H1 (cell line): ENCODE measurements around the gene SIX5. TPM values are rescaled to one million over a fixed set of nuclear protein-coding genes. Genes with fewer than 3 reads are reported as not detected.

ENCODE experiments used
- CTCF ChIA-PET: fragments of 300-600 bp; sonication (Branson Sonifier 250); formaldehyde crosslinking; loops from one replicate; lab custom pipeline; 2021; ENCODE audit not compliant: partially characterized antibody; lab: Charles Lee
- POLR2A ChIA-PET: fragments of 300-600 bp; sonication (Branson Sonifier 250); formaldehyde crosslinking; loops from one replicate; lab custom pipeline; 2021; ENCODE audit warnings: inconsistent platforms; ENCODE audit not compliant: partially characterized antibody; lab: Charles Lee
- DNase-seq, 2 experiments: peaks; one replicate each; pipeline versions ENCODE4 v3.0.0 to v3.0.0-alpha.2; 2010 to 2022; ENCODE audit warnings: low spot score in 2 of 2, low read depth in 1 of 2, mixed read lengths in 1 of 2
- FAIRE-seq: peaks from 2 replicates; lab custom pipeline; 2011; peaks lifted over from hg19 to GRCh38; lab: Jason Lieb, UNC
- H2AFZ ChIP-seq: 2 replicates; pipeline ENCODE4 v1.8.1; 2012; ENCODE audit warnings: low read length, inconsistent platforms
- H2AK5ac ChIP-seq: 2 replicates; pipeline ENCODE4 v1.6.1; 2013; ENCODE audit warnings: low read depth, low read length
- H2BK120ac ChIP-seq: replicated peaks from 2 replicates; pipeline ENCODE3; 2013; ENCODE audit warnings: low read depth, low read length, inconsistent platforms
- H2BK12ac ChIP-seq: 2 replicates; pipeline ENCODE4 v1.6.1; 2013; ENCODE audit warnings: low read depth, low read length
- H2BK15ac ChIP-seq: 2 replicates; pipeline ENCODE4 v1.6.1; 2013; ENCODE audit warnings: low read length
- H2BK20ac ChIP-seq: 2 replicates; pipeline ENCODE4 v1.6.1; 2013; ENCODE audit warnings: low read length
- H2BK5ac ChIP-seq: 2 replicates; pipeline ENCODE4 v1.6.1; 2013; ENCODE audit warnings: low read depth, low read length
- H3K14ac ChIP-seq: 2 replicates; pipeline ENCODE4 v1.6.1; 2013; ENCODE audit warnings: inconsistent platforms; ENCODE audit not compliant: insufficient read length
- H3K18ac ChIP-seq: 2 replicates; pipeline ENCODE4 v1.6.1; 2013; ENCODE audit warnings: low read length; ENCODE audit errors: extremely low read depth
- H3K23ac ChIP-seq: 2 replicates; pipeline ENCODE4 v1.6.1; 2013; ENCODE audit warnings: inconsistent platforms; ENCODE audit not compliant: insufficient read length
- H3K23me2 ChIP-seq: 2 replicates; pipeline ENCODE4 v1.6.1; 2013; ENCODE audit warnings: low read depth, low read length
- H3K27ac ChIP-seq: 2 replicates; pipeline ENCODE4 v1.6.1; 2011; ENCODE audit warnings: low read depth, low read length, inconsistent platforms
- H3K27me3 ChIP-seq, 4 experiments: replicated peaks in 1 of 4; 1 replicate in 1 of 4; 2 replicates in 3 of 4; pipeline versions ENCODE4 v1.6.1 to v1.8.1; 2011 to 2013; ENCODE audit warnings: low read length in 3 of 4, mild to moderate bottlenecking in 3 of 4, inconsistent platforms in 2 of 4, mixed read lengths in 2 of 4, moderate library complexity in 1 of 4; ENCODE audit not compliant: control insufficient read depth in 3 of 4, insufficient read depth in 3 of 4; ENCODE audit errors: extremely low read depth in 1 of 4
- H3K36me3 ChIP-seq, 4 experiments: 2 replicates each; pipeline versions ENCODE4 v1.6.1 to v1.8.1; 2011 to 2013; ENCODE audit warnings: mild to moderate bottlenecking in 4 of 4, low read length in 3 of 4, moderate library complexity in 2 of 4, control low read depth in 1 of 4, inconsistent platforms in 1 of 4; ENCODE audit not compliant: insufficient read depth in 4 of 4, control insufficient read depth in 2 of 4
- H3K4ac ChIP-seq: replicated peaks from 2 replicates; pipeline ENCODE3; 2013; ENCODE audit warnings: low read length, low read depth, mixed read lengths, inconsistent platforms; ENCODE audit not compliant: insufficient read length
- H3K4me1 ChIP-seq, 4 experiments: replicated peaks in 1 of 4; 1 replicate in 1 of 4; 2 replicates in 3 of 4; pipeline versions ENCODE4 v1.6.1 to v1.8.1; 2011 to 2013; ENCODE audit warnings: low read length in 3 of 4, inconsistent platforms in 2 of 4, mixed read lengths in 1 of 4; ENCODE audit not compliant: insufficient read depth in 4 of 4, control insufficient read depth in 3 of 4
- H3K4me2 ChIP-seq, 2 experiments: 2 replicates each; pipeline versions ENCODE4 v1.6.1 to v1.8.1; 2011 to 2013; ENCODE audit warnings: low read depth in 2 of 2, low read length in 2 of 2, control low read depth in 1 of 2, inconsistent platforms in 1 of 2, mild to moderate bottlenecking in 1 of 2; ENCODE audit not compliant: insufficient read depth in 1 of 2
- H3K4me3 ChIP-seq, 4 experiments: fragments of 200-600, 300-600 bp in 1 of 4; sonication (generic), shearing (Covaris generic), sonication (Bioruptor Twin) in 1 of 4; 2 replicates each; pipeline versions ENCODE4 v1.5.1 to v1.8.1; 2011 to 2016; ENCODE audit warnings: low read length in 4 of 4, low read depth in 3 of 4, control low read depth in 2 of 4, inconsistent platforms in 2 of 4, mild to moderate bottlenecking in 2 of 4, mixed read lengths in 1 of 4, moderate library complexity in 1 of 4; ENCODE audit not compliant: insufficient read depth in 2 of 4; ENCODE audit errors: extremely low read depth in 1 of 4
- H3K56ac ChIP-seq: replicated peaks from 2 replicates; pipeline ENCODE3; 2013; ENCODE audit warnings: low read depth, mild to moderate bottlenecking, mixed read lengths, low read length, inconsistent platforms; ENCODE audit not compliant: insufficient read length
- H3K79me1 ChIP-seq: 2 replicates; pipeline ENCODE4 v1.6.1; 2013; ENCODE audit warnings: low read depth, low read length, control low read depth
- H3K79me2 ChIP-seq, 2 experiments: 2 replicates each; pipeline versions ENCODE4 v1.6.1 to v1.8.1; 2012 to 2013; ENCODE audit warnings: low read length in 2 of 2, mild to moderate bottlenecking in 2 of 2, inconsistent platforms in 1 of 2; ENCODE audit not compliant: insufficient read depth in 2 of 2, control insufficient read depth in 1 of 2
- H3K9ac ChIP-seq, 4 experiments: replicated peaks in 1 of 4; 1 replicate in 1 of 4; 2 replicates in 3 of 4; pipeline versions ENCODE4 v1.6.1 to v1.8.1; 2011 to 2013; ENCODE audit warnings: low read depth in 3 of 4, low read length in 3 of 4, control low read depth in 2 of 4, mild to moderate bottlenecking in 2 of 4, moderate library complexity in 2 of 4, inconsistent platforms in 1 of 4; ENCODE audit errors: extremely low read depth in 1 of 4
- H3K9me3 ChIP-seq, 2 experiments: 2 replicates each; pipeline versions ENCODE4 v1.6.1 to v1.8.1; 2012 to 2013; ENCODE audit warnings: mild to moderate bottlenecking in 2 of 2, moderate library complexity in 2 of 2, control low read depth in 1 of 2, inconsistent platforms in 1 of 2, low read depth in 1 of 2, low read length in 1 of 2, mixed read lengths in 1 of 2; ENCODE audit not compliant: insufficient read depth in 2 of 2
- H4K20me1 ChIP-seq, 2 experiments: replicated peaks in 1 of 2; 2 replicates each; pipeline versions ENCODE3 to v1.8.1; 2011 to 2013; ENCODE audit warnings: inconsistent platforms in 2 of 2, low read length in 2 of 2, mild to moderate bottlenecking in 1 of 2; ENCODE audit not compliant: insufficient read depth in 2 of 2, control insufficient read depth in 1 of 2
- H4K5ac ChIP-seq: 2 replicates; pipeline ENCODE4 v1.6.1; 2013; ENCODE audit warnings: low read length, low read depth, mixed read lengths, inconsistent platforms; ENCODE audit not compliant: insufficient read length
- H4K8ac ChIP-seq: 2 replicates; pipeline ENCODE4 v1.8.0; 2013; ENCODE audit warnings: mild to moderate bottlenecking, moderate library complexity, low read length, inconsistent platforms; ENCODE audit not compliant: insufficient read depth; ENCODE audit errors: extremely low read depth
- H4K91ac ChIP-seq: replicated peaks from 2 replicates; pipeline ENCODE3; 2013; ENCODE audit warnings: low read length, mixed read lengths, inconsistent platforms; ENCODE audit not compliant: insufficient read length
- CHD1 ChIP-seq: IDR thresholded peaks from 2 replicates; pipeline ENCODE4 v1.6.1; 2012; ENCODE audit warnings: low read depth, low read length, improper control_type of control experiment
- HDAC2 ChIP-seq, 2 experiments: fragments of 300-600 bp in 1 of 2; sonication (generic) in 1 of 2; IDR thresholded peaks; 2 replicates each; pipeline ENCODE4 v1.6.1; 2011 to 2012; ENCODE audit warnings: low read depth in 2 of 2, low read length in 2 of 2, mild to moderate bottlenecking in 2 of 2, moderate library complexity in 2 of 2, borderline replicate concordance in 1 of 2, inconsistent platforms in 1 of 2
- RAD21 ChIP-seq, 2 experiments: IDR thresholded peaks in 1 of 2; conservative IDR thresholded peaks in 1 of 2; 2 replicates each; pipeline ENCODE4 v1.6.1; 2011; ENCODE audit warnings: low read depth in 2 of 2, low read length in 2 of 2, improper control_type of control experiment in 1 of 2, inconsistent platforms in 1 of 2, mild to moderate bottlenecking in 1 of 2, moderate library complexity in 1 of 2
- TEAD4 ChIP-seq: IDR thresholded peaks from 2 replicates; pipeline ENCODE4 v1.6.1; 2012; ENCODE audit warnings: low read depth, low read length, inconsistent platforms, mixed read lengths
- WGBS, 2 experiments: shearing (Covaris generic) in 1 of 2; methylation state at CpG; one replicate each; pipeline versions ENCODE4 v1.1.6 to v1.1.7; 2013 to 2015; ENCODE audit warnings: low lambda C conversion rate in 2 of 2, mixed read lengths in 2 of 2, inconsistent platforms in 1 of 2, low coverage in 1 of 2, missing lambda C conversion rate in 1 of 2; ENCODE audit not compliant: insufficient replicate concordance in 2 of 2, insufficient coverage in 1 of 2, insufficient read length in 1 of 2; ENCODE audit errors: extremely low coverage in 1 of 2, missing lambda C conversion rate in 1 of 2; 5-methylcytosine and 5-hydroxymethylcytosine counted together
- polyA plus RNA-seq, 7 experiments: library from polyadenylated mRNA; depleted of rRNA in 3 of 7; stranded (reverse) in 5 of 7; unstranded in 2 of 7; fragments of >200 nt in 5 of 7; fragments of 200-250 nt in 2 of 7; gene quantifications; 1 replicate in 5 of 7; 2 replicates in 1 of 7; 4 replicates in 1 of 7; pipeline versions ENCODE4 v1.2.1 to v1.2.3, GENCODE V29; 2011 to 2013; ENCODE audit warnings: missing spikeins in 2 of 7, mixed read lengths in 2 of 7
- total RNA-seq: library from RNA; stranded (reverse); fragmentation: NEBNext Ultra II Directional; extraction: Animal tissue kit (Norgen Biotek cat#: 25700); gene quantifications from 2 replicates; pipeline ENCODE4 v1.2.1, GENCODE V29; 2021
- TF ChIP-seq, protein P1 (sequence below), 3 experiments: IDR thresholded peaks; 1 replicate in 2 of 3; 2 replicates in 1 of 3; pipeline versions ENCODE4 v1.5.1 to v1.6.1; 2011; ENCODE audit warnings: low read length in 3 of 3, mild to moderate bottlenecking in 3 of 3, inconsistent platforms in 2 of 3, low read depth in 1 of 3, moderate library complexity in 1 of 3; ENCODE audit not compliant: insufficient read depth in 1 of 3; ENCODE audit errors: control extremely low read depth in 1 of 3

The SIX5 gene
- total and polyA plus RNA-seq, 2 of the 8 experiments (the other 6 are each of a cell fraction or from before 2014, with no cell fraction given): 20.9 to 24.2 TPM

- Histone ChIP-seq H3K9ac (no peak overlapping the region), H3K79me2 (no peaks in the 10 kb centered on the region), H4K91ac (no peak overlapping the region), H3K4me1 (peaks cover 0 to 4% (median 2%) of the 10 kb centered on the region in 4 experiments; a peak in 4 of 7 replicates), H3K27ac (no peak overlapping the region), H2BK120ac (no peak overlapping the region), H2BK12ac (no peak overlapping the region), H2BK5ac (no peak overlapping the region), H3K23me2 (no peaks in the 10 kb centered on the region; the same call in 1 of the 2 replicates), H3K23ac (no peak overlapping the region), H3K9me3 (no peaks in the 10 kb centered on the region), H4K8ac (no peak overlapping the region), H3K4me2 (no peak overlapping the region), H2AFZ (no peak overlapping the region), H2BK15ac (no peak overlapping the region), H3K4ac (no peak overlapping the region), H3K36me3 (no peaks in the 10 kb centered on the region), H4K20me1 (no peaks in the 10 kb centered on the region), H3K79me1 (no peaks in the 10 kb centered on the region), H3K4me3 (no peak overlapping the region), H3K18ac (no peak overlapping the region), H3K27me3 (no peaks in the 10 kb centered on the region), H3K56ac (no peak overlapping the region), H3K14ac (no peak overlapping the region), H2BK20ac (no peak overlapping the region), H4K5ac (no peak overlapping the region), H2AK5ac (no peak overlapping the region)
- CTCF ChIA-PET: interaction anchor here (0.6 to 9.4 kb wide), 29 partner anchors 8 to 428 kb away, joined by 3 to 107 read pairs (median 4); partner anchors contain the start of genes DMPK, QPCTL, RSPH6A and SIX5
- FAIRE-seq: peak; percentile 88
- 34% methylated on average over 10 of the region's 10 CpGs; no CpG with 5 or more reads in 1 of the 2 experiments for WGBS, 2 experiments
- DNase-seq: peak in 1 of 2 experiments; percentile 83
- no peak for TF ChIP-seq CHD1
- peak; percentile 45 to 52 for TF ChIP-seq RAD21 (IDR thresholded peaks at IDR 0.05 in 1 of 2, conservative IDR thresholded peaks at IDR 0.05 in 1 of 2; ENCODE audit: low read depth in 2 of 2, low read length in 2 of 2)
- TF ChIP-seq TEAD4: 0 out of 2 replicates have a peak, but pooled peaks have one; percentile 27
- TF ChIP-seq, protein P1, sequence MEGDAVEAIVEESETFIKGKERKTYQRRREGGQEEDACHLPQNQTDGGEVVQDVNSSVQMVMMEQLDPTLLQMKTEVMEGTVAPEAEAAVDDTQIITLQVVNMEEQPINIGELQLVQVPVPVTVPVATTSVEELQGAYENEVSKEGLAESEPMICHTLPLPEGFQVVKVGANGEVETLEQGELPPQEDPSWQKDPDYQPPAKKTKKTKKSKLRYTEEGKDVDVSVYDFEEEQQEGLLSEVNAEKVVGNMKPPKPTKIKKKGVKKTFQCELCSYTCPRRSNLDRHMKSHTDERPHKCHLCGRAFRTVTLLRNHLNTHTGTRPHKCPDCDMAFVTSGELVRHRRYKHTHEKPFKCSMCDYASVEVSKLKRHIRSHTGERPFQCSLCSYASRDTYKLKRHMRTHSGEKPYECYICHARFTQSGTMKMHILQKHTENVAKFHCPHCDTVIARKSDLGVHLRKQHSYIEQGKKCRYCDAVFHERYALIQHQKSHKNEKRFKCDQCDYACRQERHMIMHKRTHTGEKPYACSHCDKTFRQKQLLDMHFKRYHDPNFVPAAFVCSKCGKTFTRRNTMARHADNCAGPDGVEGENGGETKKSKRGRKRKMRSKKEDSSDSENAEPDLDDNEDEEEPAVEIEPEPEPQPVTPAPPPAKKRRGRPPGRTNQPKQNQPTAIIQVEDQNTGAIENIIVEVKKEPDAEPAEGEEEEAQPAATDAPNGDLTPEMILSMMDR (IDR thresholded peaks at IDR 0.05; ENCODE audit: control extremely low read depth in 1 of 3, insufficient read depth in 1 of 3, low read depth in 1 of 3, low read length in 3 of 3): peak; percentile 66 to 84 (median 77)
- peak in 1 of 2 experiments; percentile 71; a peak in 1 of 4 replicates for TF ChIP-seq HDAC2 (IDR thresholded peaks at IDR 0.05; ENCODE audit: borderline replicate concordance in 1 of 2, low read depth in 2 of 2, low read length in 2 of 2)
- POLR2A ChIA-PET: interaction anchor here (0.8 to 9.8 kb wide), 10 partner anchors 14 to 117 kb away, joined by 3 to 106 read pairs (median 6); partner anchors contain the start of genes DMPK, RSPH6A and SIX5
These were observed 30.0 kb upstream of the SIX5 start for GRCh38 chr19:45798995-45799517.
